ENCODE data around the gene GPX2. TPM values are rescaled to one million over a fixed set of nuclear protein-coding genes. Genes with fewer than 3 reads are reported as not detected.

GPX2 gene
- total RNA-seq, 1 experiment from 2014 or later: 323 TPM

GRCh38 chr14:64937171-64937820, 5.2 kb downstream of the GPX2 start:
- Histone ChIP-seq H3K79me2 (ENCODE audit: low read depth) (peaks cover 37% of the 10 kb centered on the region), H3K27ac (peak overlapping the region; percentile 5; the same call in 1 of the 2 replicates), H3K27me3 (ENCODE audit: insufficient read depth, low read depth) (no peaks in the 10 kb centered on the region), H3K4me3 (no peak overlapping the region), H4K20me1 (ENCODE audit: insufficient read depth) (no peaks in the 10 kb centered on the region), H3F3A (ENCODE audit: insufficient read depth, low read depth) (peaks cover 38% of the 10 kb centered on the region), H3K9me3 (ENCODE audit: insufficient read depth, low read depth) (no peaks in the 10 kb centered on the region), H3K9me2 (ENCODE audit: insufficient read depth) (no peaks in the 10 kb centered on the region), H3K36me3 (ENCODE audit: low read depth) (peaks cover 18% of the 10 kb centered on the region), H3K4me2 (no peak overlapping the region), H2AFZ (no peak overlapping the region), H3K4me1 (replicated peaks; ENCODE audit: insufficient read depth) (peaks cover 26% of the 10 kb centered on the region)
- POLR2A ChIA-PET (ENCODE audit: unreplicated experiment): interaction anchor here (1.0 kb wide), 1 partner anchor 12 kb away, joined by 19 read pairs; no protein-coding TSS in a partner anchor
- intact Hi-C loops (cut with micrococcal nuclease; ENCODE audit: unreplicated experiment): loop anchor here (1.0 kb wide), 1 partner anchor 46 kb away; no protein-coding TSS in a partner anchor
- TF ChIP-seq EZH2 (IDR thresholded peaks at IDR 0.05; ENCODE audit: low read depth) (no peak), CTCF (conservative IDR thresholded peaks at IDR 0.05) (no peak)
- BruUV-seq (replicated peaks): no TSS peak
- CTCF ChIA-PET: interaction anchor here (1.6 kb wide), 1 partner anchor 49 kb away, joined by 3 read pairs; no protein-coding TSS in a partner anchor
- no peak for DNase-seq

- Histone ChIP-seq H3K9me2 (ENCODE audit: insufficient read depth) (no peaks in the 10 kb centered on the region), H3K36me3 (ENCODE audit: low read depth) (peaks cover 32% of the 10 kb centered on the region), H3K79me2 (ENCODE audit: low read depth) (peaks cover 19% of the 10 kb centered on the region), H3F3A (ENCODE audit: insufficient read depth, low read depth) (peaks cover 43% of the 10 kb centered on the region), H3K27ac (no peak overlapping the region), H3K9me3 (ENCODE audit: insufficient read depth, low read depth) (no peaks in the 10 kb centered on the region), H3K4me2 (no peak overlapping the region), H3K4me1 (replicated peaks; ENCODE audit: insufficient read depth) (peaks cover 8% of the 10 kb centered on the region), H2AFZ (no peak overlapping the region), H3K4me3 (no peak overlapping the region), H4K20me1 (ENCODE audit: insufficient read depth) (no peaks in the 10 kb centered on the region), H3K27me3 (ENCODE audit: insufficient read depth, low read depth) (no peaks in the 10 kb centered on the region)
- intact Hi-C loops (cut with micrococcal nuclease; ENCODE audit: unreplicated experiment): no loop called here
- POLR2A ChIA-PET (ENCODE audit: unreplicated experiment): interaction anchor here (0.7 kb wide), 1 partner anchor 1194 kb away, joined by 4 read pairs; no protein-coding TSS in a partner anchor
- TF ChIP-seq EZH2 (IDR thresholded peaks at IDR 0.05; ENCODE audit: low read depth) (no peak), CTCF (conservative IDR thresholded peaks at IDR 0.05) (no peak)
- CTCF ChIA-PET: interaction anchor here (1.2 to 1.6 kb wide), 2 partner anchors 51 to 112 kb away, joined by 3 read pairs; no protein-coding TSS in a partner anchor
- no TSS peak for BruUV-seq (replicated peaks)
- DNase-seq: no peak
These were observed 7.0 kb downstream of the GPX2 start for GRCh38 chr14:64935508-64935907.

- H3K27ac ChIP-seq: no peak overlapping the region
- ChIA-PET POLR2A (ENCODE audit: unreplicated experiment) (no interaction called here), CTCF (interaction anchor here (0.6 kb wide), 1 partner anchor 215 kb away, joined by 3 read pairs; no protein-coding TSS in a partner anchor)
- no TSS peak for BruUV-seq (replicated peaks)
- peaks cover 8% of the 10 kb centered on the region; the same call in 1 of the 2 replicates for H3K79me2 ChIP-seq (ENCODE audit: low read depth)
- H3K4me1 ChIP-seq (replicated peaks; ENCODE audit: insufficient read depth): no peaks in the 10 kb centered on the region
- no peaks in the 10 kb centered on the region for H3K27me3 ChIP-seq (ENCODE audit: insufficient read depth, low read depth)
- no peak for TF ChIP-seq EZH2 (IDR thresholded peaks at IDR 0.05; ENCODE audit: low read depth)
- TF ChIP-seq CTCF (conservative IDR thresholded peaks at IDR 0.05): no peak
- intact Hi-C loops (cut with micrococcal nuclease; ENCODE audit: unreplicated experiment): no loop called here
- H2AFZ ChIP-seq: no peak overlapping the region
- peaks cover 29% of the 10 kb centered on the region for H3K36me3 ChIP-seq (ENCODE audit: low read depth)
- no peaks in the 10 kb centered on the region for H4K20me1 ChIP-seq (ENCODE audit: insufficient read depth)
- no peak for DNase-seq
- no peak overlapping the region for H3K4me3 ChIP-seq
- peaks cover 42% of the 10 kb centered on the region for H3F3A ChIP-seq (ENCODE audit: insufficient read depth, low read depth)
- no peaks in the 10 kb centered on the region for H3K9me2 ChIP-seq (ENCODE audit: insufficient read depth)
- no peaks in the 10 kb centered on the region for H3K9me3 ChIP-seq (ENCODE audit: insufficient read depth, low read depth)
- H3K4me2 ChIP-seq: no peak overlapping the region
These were observed 8.1 kb downstream of the GPX2 start for GRCh38 chr14:64934338-64934929.
